Measurements from ENCODE around the gene NXPH1. TPM values are rescaled to one million over a fixed set of nuclear protein-coding genes. Genes with fewer than 3 reads are reported as not detected.

Gene NXPH1
- total RNA-seq, 1 donor from 2014 or later = 0.29 TPM

GRCh38 chr7:8742837-8743236 lies 309.4 kb downstream of the NXPH1 start:
- H3K4me1 Mint-ChIP-seq (ENCODE audit: unreplicated experiment) = no peaks in the 10 kb centered on the region
- peaks cover 11% of the 10 kb centered on the region for H3K27me3 Mint-ChIP-seq
- no peak overlapping the region for H3K4me3 Mint-ChIP-seq
- H3K27ac Mint-ChIP-seq = no peak overlapping the region
- TF ChIP-seq CTCF (conservative IDR thresholded peaks at IDR 0.05) = no peak
- H3K9me3 Mint-ChIP-seq = no peaks in the 10 kb centered on the region
- no peaks in the 10 kb centered on the region for H3K36me3 Mint-ChIP-seq
- DNase-seq (ENCODE audit: extremely low spot score, unreplicated experiment) = no peak

GRCh38 chr7:8747338-8747737 lies 313.9 kb downstream of the NXPH1 start:
- Mint-ChIP-seq H3K27me3 (peaks cover 14% of the 10 kb centered on the region), H3K4me1 (ENCODE audit: unreplicated experiment) (no peaks in the 10 kb centered on the region), H3K27ac (no peak overlapping the region), H3K9me3 (no peaks in the 10 kb centered on the region), H3K36me3 (no peaks in the 10 kb centered on the region), H3K4me3 (no peak overlapping the region)
- no peak for DNase-seq (ENCODE audit: extremely low spot score, unreplicated experiment)
- no peak for TF ChIP-seq CTCF (conservative IDR thresholded peaks at IDR 0.05)

GRCh38 chr7:8751557-8752231 lies 318.3 kb downstream of the NXPH1 start:
- no peak overlapping the region for H3K4me3 Mint-ChIP-seq
- peaks cover 8% of the 10 kb centered on the region for H3K27me3 Mint-ChIP-seq
- TF ChIP-seq CTCF (conservative IDR thresholded peaks at IDR 0.05) = no peak
- no peak for DNase-seq (ENCODE audit: extremely low spot score, unreplicated experiment)
- no peaks in the 10 kb centered on the region for H3K9me3 Mint-ChIP-seq
- H3K36me3 Mint-ChIP-seq = no peaks in the 10 kb centered on the region
- no peak overlapping the region for H3K27ac Mint-ChIP-seq
- H3K4me1 Mint-ChIP-seq (ENCODE audit: unreplicated experiment) = no peaks in the 10 kb centered on the region

GRCh38 chr7:8753355-8753754 lies 319.9 kb downstream of the NXPH1 start:
- Mint-ChIP-seq H3K27me3 (peaks cover 3% of the 10 kb centered on the region), H3K4me3 (no peak overlapping the region), H3K9me3 (no peaks in the 10 kb centered on the region), H3K36me3 (no peaks in the 10 kb centered on the region), H3K27ac (no peak overlapping the region), H3K4me1 (ENCODE audit: unreplicated experiment) (no peaks in the 10 kb centered on the region)
- no peak for TF ChIP-seq CTCF (conservative IDR thresholded peaks at IDR 0.05)
- DNase-seq (ENCODE audit: extremely low spot score, unreplicated experiment) = no peak

- Mint-ChIP-seq H3K36me3 (no peaks in the 10 kb centered on the region), H3K4me1 (ENCODE audit: unreplicated experiment) (no peaks in the 10 kb centered on the region), H3K4me3 (no peak overlapping the region), H3K9me3 (no peaks in the 10 kb centered on the region), H3K27ac (no peak overlapping the region), H3K27me3 (peaks cover 3% of the 10 kb centered on the region)
- TF ChIP-seq CTCF (conservative IDR thresholded peaks at IDR 0.05) = no peak
- DNase-seq (ENCODE audit: extremely low spot score, unreplicated experiment) = no peak
These were observed 328.3 kb downstream of the NXPH1 start for GRCh38 chr7:8761731-8762130.
